Panc1 (cell line): Measurements from ENCODE around the gene NUTM2E.
"Not testable (repeated sequence)": the region's sequence is repeated elsewhere in the genome, so short reads cannot be mapped to it uniquely, and the experiment has no call there.

Experiments
- TCF7L2 ChIP-seq: IDR thresholded peaks from 2 replicates; pipeline ENCODE4 v1.6.1; 2011; ENCODE audit warnings: mild to moderate bottlenecking, low read depth, low read length, inconsistent platforms
- TF ChIP-seq, protein P1 (sequence below), 2 experiments: IDR thresholded peaks; 2 replicates each; pipeline ENCODE4 v1.6.1; 2011 to 2012; ENCODE audit warnings: low read depth in 2 of 2, control low read depth in 1 of 2, low read length in 1 of 2, mild to moderate bottlenecking in 1 of 2, moderate library complexity in 1 of 2; ENCODE audit not compliant: insufficient read depth in 1 of 2
- TF ChIP-seq, protein P2 (sequence below): fragments of 450-650 bp; IDR thresholded peaks from 2 replicates; pipeline ENCODE4 v1.5.1; 2017; ENCODE audit warnings: mild to moderate bottlenecking

DNA sequence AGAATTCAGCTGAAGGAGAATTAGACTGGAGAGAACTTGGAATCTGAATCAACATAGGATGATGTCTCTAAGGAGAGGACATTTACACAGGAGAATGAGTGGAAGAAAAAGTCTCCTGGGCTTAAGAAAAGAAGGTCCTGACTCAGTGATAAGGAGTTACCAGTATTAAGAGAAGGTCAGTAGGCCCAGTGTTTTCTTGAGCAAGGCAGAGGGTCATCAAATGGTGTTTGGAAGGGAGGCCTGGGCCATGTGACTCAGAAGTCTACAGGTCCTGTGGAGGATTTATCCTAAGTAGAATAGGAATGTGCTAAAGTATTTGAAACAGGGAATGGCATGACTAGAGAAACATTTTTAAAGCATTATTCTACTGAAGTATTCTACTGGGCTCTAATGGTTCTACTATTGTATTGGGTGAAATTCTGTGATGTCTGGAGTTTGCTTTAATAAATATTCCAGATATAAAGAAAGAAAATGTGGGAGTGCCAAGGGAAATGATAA is 39.0 kb upstream of the NUTM2E start:
- TF ChIP-seq, protein P1, sequence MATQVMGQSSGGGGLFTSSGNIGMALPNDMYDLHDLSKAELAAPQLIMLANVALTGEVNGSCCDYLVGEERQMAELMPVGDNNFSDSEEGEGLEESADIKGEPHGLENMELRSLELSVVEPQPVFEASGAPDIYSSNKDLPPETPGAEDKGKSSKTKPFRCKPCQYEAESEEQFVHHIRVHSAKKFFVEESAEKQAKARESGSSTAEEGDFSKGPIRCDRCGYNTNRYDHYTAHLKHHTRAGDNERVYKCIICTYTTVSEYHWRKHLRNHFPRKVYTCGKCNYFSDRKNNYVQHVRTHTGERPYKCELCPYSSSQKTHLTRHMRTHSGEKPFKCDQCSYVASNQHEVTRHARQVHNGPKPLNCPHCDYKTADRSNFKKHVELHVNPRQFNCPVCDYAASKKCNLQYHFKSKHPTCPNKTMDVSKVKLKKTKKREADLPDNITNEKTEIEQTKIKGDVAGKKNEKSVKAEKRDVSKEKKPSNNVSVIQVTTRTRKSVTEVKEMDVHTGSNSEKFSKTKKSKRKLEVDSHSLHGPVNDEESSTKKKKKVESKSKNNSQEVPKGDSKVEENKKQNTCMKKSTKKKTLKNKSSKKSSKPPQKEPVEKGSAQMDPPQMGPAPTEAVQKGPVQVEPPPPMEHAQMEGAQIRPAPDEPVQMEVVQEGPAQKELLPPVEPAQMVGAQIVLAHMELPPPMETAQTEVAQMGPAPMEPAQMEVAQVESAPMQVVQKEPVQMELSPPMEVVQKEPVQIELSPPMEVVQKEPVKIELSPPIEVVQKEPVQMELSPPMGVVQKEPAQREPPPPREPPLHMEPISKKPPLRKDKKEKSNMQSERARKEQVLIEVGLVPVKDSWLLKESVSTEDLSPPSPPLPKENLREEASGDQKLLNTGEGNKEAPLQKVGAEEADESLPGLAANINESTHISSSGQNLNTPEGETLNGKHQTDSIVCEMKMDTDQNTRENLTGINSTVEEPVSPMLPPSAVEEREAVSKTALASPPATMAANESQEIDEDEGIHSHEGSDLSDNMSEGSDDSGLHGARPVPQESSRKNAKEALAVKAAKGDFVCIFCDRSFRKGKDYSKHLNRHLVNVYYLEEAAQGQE (IDR thresholded peaks at IDR 0.05; ENCODE audit: insufficient read depth in 1 of 2, low read depth in 2 of 2, low read length in 1 of 2): not testable (repeated sequence)
- TF ChIP-seq, protein P2, sequence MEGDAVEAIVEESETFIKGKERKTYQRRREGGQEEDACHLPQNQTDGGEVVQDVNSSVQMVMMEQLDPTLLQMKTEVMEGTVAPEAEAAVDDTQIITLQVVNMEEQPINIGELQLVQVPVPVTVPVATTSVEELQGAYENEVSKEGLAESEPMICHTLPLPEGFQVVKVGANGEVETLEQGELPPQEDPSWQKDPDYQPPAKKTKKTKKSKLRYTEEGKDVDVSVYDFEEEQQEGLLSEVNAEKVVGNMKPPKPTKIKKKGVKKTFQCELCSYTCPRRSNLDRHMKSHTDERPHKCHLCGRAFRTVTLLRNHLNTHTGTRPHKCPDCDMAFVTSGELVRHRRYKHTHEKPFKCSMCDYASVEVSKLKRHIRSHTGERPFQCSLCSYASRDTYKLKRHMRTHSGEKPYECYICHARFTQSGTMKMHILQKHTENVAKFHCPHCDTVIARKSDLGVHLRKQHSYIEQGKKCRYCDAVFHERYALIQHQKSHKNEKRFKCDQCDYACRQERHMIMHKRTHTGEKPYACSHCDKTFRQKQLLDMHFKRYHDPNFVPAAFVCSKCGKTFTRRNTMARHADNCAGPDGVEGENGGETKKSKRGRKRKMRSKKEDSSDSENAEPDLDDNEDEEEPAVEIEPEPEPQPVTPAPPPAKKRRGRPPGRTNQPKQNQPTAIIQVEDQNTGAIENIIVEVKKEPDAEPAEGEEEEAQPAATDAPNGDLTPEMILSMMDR: not testable (repeated sequence)
- TF ChIP-seq TCF7L2: not testable (repeated sequence)
